Right cardiac atrium (tissue), 5 donors: ENCODE results near the gene CDK5. TPM values are rescaled to one million over a fixed set of nuclear protein-coding genes. Genes with fewer than 3 reads are reported as not detected.

ENCODE experiments used
- ATAC-seq, 2 donors: fragments of 200-7000 bp; cut with Tn5 transposase; one replicate each; pipeline versions ENCODE4 v1.8.0 to v1.9.1; 2020; ENCODE audit warnings: moderate library complexity in 2 of 2, mild to moderate bottlenecking in 1 of 2
- DNase-seq, 3 donors: peaks; one replicate each; pipeline ENCODE4 v3.0.0-alpha.2; 2020
- H3K27ac ChIP-seq: one replicate; pipeline ENCODE4 v1.5.1; 2013; ENCODE audit warnings: mild to moderate bottlenecking, low read length, control low read depth, moderate library complexity
- H3K27me3 ChIP-seq: one replicate; pipeline ENCODE4 v1.6.1; 2013; ENCODE audit not compliant: control insufficient read depth, insufficient read depth
- H3K4me1 ChIP-seq: one replicate; pipeline ENCODE4 v1.6.1; 2013; ENCODE audit warnings: low read length; ENCODE audit not compliant: control insufficient read depth, insufficient read depth
- H3K4me3 ChIP-seq: one replicate; pipeline ENCODE4 v1.5.1; 2013; ENCODE audit warnings: low read length, control low read depth
- H3K9me3 ChIP-seq: one replicate; pipeline ENCODE4 v1.6.1; 2013; ENCODE audit warnings: low read length; ENCODE audit not compliant: control insufficient read depth
- WGBS: extraction: QIAGEN DNeasy Blood & Tissue Kit; methylation state at CpG from one replicate; pipeline ENCODE4 v1.1.7; 2013; 5-methylcytosine and 5-hydroxymethylcytosine counted together
- intact Hi-C, 4 donors: fragments of 100-400 bp; cut with DNase I; formaldehyde crosslinking; loops; one replicate each; pipeline versions ENCODE4 v1.11.0 to v1.14.0; 2022 to 2023
- polyA plus RNA-seq: library from polyadenylated mRNA; stranded (reverse); fragments of 200-250 nt; gene quantifications from one replicate; pipeline ENCODE4 v1.2.3, GENCODE V29; 2013
- total RNA-seq, 4 donors: library from RNA; stranded (reverse); fragmentation: NEBNext Ultra II Directional; extraction: Animal tissue kit (Norgen Biotek cat#: 25700); gene quantifications; one replicate each; pipeline ENCODE4 v1.2.1, GENCODE V29; 2021
- donor health status: healthy with polysubstance abuse.
- donor health status: DM: no; HTN: yes; CAD: no.
- donor health status: DM: no; HTN: no; CAD: no.
- donor health status: DM: no; HTN: yes; CAD: no; lungs with severe emphysema.
- donor health status: DM: yes; HTN: yes; CAD: no.

CDK5 gene
- total and polyA plus RNA-seq, 5 donors, result 6.2 to 11.2 (median 6.8) TPM

DNA sequence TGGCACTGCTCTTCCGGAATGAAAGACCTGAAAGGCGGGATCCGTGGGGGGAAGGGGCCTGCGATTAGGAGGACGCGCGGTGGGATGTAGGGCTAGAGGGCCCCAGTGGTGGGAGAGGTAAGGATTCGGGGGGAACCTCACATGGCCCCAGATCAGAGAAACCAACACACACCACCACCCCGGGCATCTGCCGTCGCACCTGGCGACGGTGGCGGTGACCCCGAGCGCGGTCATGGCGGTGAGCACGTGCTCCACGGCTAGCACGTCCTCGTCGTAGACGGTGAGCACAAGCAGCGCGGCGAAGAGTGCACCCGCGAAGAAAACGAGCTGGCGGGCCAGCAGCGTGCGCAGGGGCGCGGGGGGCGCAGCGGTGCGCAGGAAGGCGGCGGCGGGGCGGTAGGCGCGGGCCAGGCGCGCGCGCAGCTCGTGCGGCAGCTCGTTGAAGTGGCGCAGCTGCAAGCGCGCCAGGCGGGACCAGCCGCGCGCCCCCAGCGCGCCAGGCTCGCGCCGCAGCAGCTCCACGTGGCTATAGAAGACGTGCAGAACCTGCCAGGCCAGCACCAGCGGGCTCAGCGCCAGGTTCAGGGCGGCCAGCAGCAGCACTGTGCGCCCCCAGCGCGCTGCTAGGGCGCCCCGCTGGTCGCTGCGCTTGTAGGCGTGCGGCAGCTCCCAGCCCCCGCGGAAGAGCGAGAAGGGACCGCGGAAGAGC lies 39.1 kb downstream of the CDK5 start:
- ATAC-seq (peak in 1 of 2 donors; percentile 0), DNase-seq (peak in 2 of 3 donors; percentile 68 to 75)
- H3K4me3 ChIP-seq, result peak overlapping the region; percentile 1
- H3K4me1 ChIP-seq, result peaks cover 8% of the 10 kb centered on the region
- no peak overlapping the region for H3K27ac ChIP-seq
- WGBS, result under 1% methylated on average over 82 of the region's 82 CpGs
- H3K9me3 ChIP-seq, result no peaks in the 10 kb centered on the region
- H3K27me3 ChIP-seq, result no peaks in the 10 kb centered on the region
- intact Hi-C loops, result loop anchor here in 1 of 4 donors (10.0 kb wide), 1 partner anchor 96 kb away; no protein-coding TSS in a partner anchor

DNA sequence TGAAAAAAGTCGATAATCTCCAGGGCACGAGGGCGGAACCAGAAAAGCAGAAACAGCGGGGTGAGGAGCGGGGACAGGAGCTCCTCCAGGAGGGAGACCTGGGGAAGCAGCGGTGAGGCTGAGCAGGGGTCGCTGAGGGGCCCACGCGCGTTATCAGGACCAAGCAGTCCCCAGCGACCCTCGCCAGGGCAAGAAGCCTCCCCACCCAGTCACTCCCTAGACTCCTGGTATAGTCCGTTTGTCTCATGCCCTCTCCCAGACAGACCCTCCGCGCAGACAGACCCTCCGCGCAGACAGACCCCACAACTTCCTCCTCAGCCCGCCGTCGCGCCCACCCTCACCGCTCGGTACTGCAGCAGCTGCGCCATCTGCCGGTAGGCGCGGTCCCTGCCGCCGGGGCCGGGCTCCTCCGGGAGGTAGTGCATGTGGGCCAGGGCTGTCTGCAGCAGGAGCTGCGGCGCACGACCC lies 39.7 kb downstream of the CDK5 start:
- H3K4me3 ChIP-seq, result no peak overlapping the region
- H3K4me1 ChIP-seq, result peaks cover 8% of the 10 kb centered on the region
- H3K9me3 ChIP-seq, result no peaks in the 10 kb centered on the region
- ATAC-seq (peak; percentile 52 to 58), DNase-seq (peak; percentile 69 to 91 (median 91))
- intact Hi-C loops, result loop anchor here in 1 of 4 donors (10.0 kb wide), 1 partner anchor 97 kb away; no protein-coding TSS in a partner anchor
- no peak overlapping the region for H3K27ac ChIP-seq
- 3% methylated on average over 34 of the region's 34 CpGs for WGBS
- H3K27me3 ChIP-seq, result no peaks in the 10 kb centered on the region

DNA sequence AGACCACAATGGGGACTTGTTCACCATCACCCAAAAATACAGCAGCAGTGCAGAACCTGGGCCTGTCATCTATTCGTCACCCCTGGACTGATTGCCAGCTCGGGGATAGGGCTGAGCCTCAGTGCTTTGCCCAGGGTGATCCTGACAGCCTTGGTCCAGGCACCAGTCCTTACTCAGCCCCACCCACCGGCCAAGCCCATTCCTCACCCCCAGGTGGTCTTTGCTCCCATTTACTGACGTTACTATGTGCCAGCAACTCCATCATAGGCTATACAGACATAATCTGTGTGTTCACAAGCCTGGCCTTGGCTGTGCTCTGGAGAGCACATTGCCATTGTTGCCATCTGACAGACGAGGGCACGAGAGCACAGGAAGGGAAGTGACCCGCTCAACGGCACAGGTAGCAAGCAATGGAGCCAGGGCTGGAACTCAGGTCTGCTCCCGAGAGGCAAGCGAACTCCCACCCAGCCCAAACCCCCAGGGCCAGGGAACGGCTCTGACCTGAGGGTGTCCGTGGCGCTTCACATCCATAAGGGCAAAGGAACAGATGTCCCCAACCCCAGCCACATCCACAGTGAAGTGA lies 40.2 kb downstream of the CDK5 start:
- H3K4me3 ChIP-seq, result no peak overlapping the region
- DNase-seq (peak in 1 of 3 donors; percentile 45), ATAC-seq (peak in 1 of 2 donors; percentile 9)
- no peaks in the 10 kb centered on the region for H3K9me3 ChIP-seq
- intact Hi-C loops, result loop anchor here in 1 of 4 donors (10.0 kb wide), 1 partner anchor 97 kb away; no protein-coding TSS in a partner anchor
- peaks cover 8% of the 10 kb centered on the region for H3K4me1 ChIP-seq
- WGBS, result 45% methylated on average over 13 of the region's 13 CpGs
- no peaks in the 10 kb centered on the region for H3K27me3 ChIP-seq
- no peak overlapping the region for H3K27ac ChIP-seq

DNA sequence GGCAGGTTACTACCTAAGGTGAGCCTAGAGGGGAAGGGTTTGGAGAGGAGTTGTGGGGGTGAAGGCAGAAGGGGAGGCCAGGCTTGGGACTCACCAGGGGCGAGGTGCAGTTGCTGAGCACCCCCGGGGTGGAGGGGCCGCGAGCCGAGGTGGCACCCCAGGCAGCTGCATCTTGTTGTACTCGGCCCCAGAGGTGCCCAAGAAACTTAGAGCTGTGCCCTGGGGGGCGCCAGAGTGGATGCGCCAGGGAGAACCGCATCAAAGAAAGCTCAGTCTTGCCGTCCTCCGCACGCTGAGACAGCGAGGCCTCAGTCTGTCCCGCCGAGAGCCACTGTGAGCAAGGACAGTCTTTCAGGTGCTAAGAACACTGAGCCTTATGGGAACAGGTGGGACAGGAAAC lies 40.8 kb downstream of the CDK5 start:
- intact Hi-C loops, result loop anchor here in 1 of 4 donors (10.0 kb wide), 1 partner anchor 98 kb away; no protein-coding TSS in a partner anchor
- Histone ChIP-seq H3K9me3 (no peaks in the 10 kb centered on the region), H3K27ac (no peak overlapping the region), H3K4me1 (peaks cover 8% of the 10 kb centered on the region), H3K4me3 (no peak overlapping the region), H3K27me3 (no peaks in the 10 kb centered on the region)
- ATAC-seq (peak in 1 of 2 donors; percentile 3), DNase-seq (peak in 1 of 3 donors; percentile 37)
- whole genome bisulfite sequencing, result 80% methylated on average over 15 of the region's 15 CpGs

DNA sequence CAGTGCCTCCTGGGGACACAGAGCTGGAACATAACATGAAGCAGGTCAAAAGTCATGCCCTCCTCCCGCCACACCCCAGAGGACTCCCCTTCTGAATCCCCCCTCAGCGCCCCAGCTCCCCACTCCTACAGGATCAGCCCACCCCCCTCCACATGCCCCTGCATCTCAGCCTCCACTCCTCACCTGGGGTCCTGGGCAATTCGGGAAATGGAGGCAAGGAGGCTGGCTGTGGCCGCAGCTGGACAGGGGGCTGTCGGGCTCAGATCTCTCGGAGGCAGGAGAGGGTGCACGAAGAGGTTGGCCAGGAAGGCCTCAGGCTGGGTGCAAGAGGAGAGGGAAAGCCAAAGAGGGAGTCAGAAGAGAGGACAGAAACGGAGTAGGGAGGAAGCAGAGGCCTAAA lies 41.2 kb downstream of the CDK5 start:
- intact Hi-C loops, result loop anchor here in 1 of 4 donors (10.0 kb wide), 1 partner anchor 98 kb away; no protein-coding TSS in a partner anchor
- WGBS, result 83% methylated on average over 8 of the region's 8 CpGs
- H3K4me1 ChIP-seq, result peaks cover 8% of the 10 kb centered on the region

DNA sequence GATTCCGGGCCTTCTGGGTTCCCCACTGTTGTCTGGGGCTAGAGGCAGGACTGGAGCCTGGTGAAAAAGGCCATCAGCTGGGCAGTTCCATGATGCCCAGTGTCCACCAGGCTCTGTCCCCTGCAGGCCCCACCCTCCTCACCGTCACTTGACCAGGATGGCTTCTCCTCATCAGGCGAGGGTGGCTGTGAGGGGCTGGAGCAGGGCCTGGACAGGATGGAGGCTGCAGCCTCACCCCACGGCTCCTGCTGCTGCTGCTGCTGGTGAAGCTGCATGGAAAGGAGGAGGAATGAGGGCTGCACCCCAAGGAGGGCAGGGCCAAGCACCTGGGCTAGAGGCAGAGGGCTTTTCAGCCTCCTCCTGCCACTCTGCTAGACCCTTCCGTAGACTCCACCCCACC lies 41.7 kb downstream of the CDK5 start:
- intact Hi-C loops, result loop anchor here in 1 of 4 donors (10.0 kb wide), 1 partner anchor 99 kb away; no protein-coding TSS in a partner anchor
- Histone ChIP-seq H3K27ac (no peak overlapping the region), H3K4me3 (no peak overlapping the region), H3K27me3 (no peaks in the 10 kb centered on the region), H3K9me3 (no peaks in the 10 kb centered on the region), H3K4me1 (peaks cover 8% of the 10 kb centered on the region)
- peak in 1 of 3 donors; percentile 48 for DNase-seq
- WGBS, result 74% methylated on average over 5 of the region's 5 CpGs
- ATAC-seq, result peak in 1 of 2 donors; percentile 11

More for the DNA sequence above, 41.2 kb downstream of the CDK5 start:
- Histone ChIP-seq H3K27me3 (no peaks in the 10 kb centered on the region), H3K9me3 (no peaks in the 10 kb centered on the region), H3K27ac (no peak overlapping the region), H3K4me3 (no peak overlapping the region)
- ATAC-seq, result peak in 1 of 2 donors; percentile 0
- DNase-seq, result peak in 1 of 3 donors; percentile 53

DNA sequence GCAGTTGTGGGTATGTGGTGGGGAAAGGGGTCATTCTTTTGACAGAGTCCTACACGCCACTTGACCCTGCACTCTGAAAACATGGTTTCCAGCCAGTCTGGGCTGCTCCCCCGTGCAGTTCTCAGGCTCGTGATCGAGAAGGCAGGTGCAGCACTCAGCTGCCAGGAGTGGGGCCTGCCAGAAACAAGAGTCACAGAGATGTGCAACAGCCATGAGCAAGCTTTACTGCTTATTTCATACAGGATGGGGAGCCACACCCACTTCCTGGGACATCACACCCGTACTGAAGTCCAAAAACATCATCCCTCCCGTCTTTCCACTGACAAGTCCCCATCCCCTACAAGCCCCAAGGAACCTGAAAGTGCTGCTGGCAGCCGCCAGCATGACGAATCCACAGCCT lies 42.7 kb downstream of the CDK5 start:
- Histone ChIP-seq H3K4me3 (no peak overlapping the region), H3K4me1 (peaks cover 8% of the 10 kb centered on the region), H3K9me3 (no peaks in the 10 kb centered on the region), H3K27ac (no peak overlapping the region), H3K27me3 (no peaks in the 10 kb centered on the region)
- ATAC-seq (no peak), DNase-seq (peak in 1 of 3 donors; percentile 37)
- intact Hi-C loops, result loop anchor here in 1 of 4 donors (10.0 kb wide), 1 partner anchor 100 kb away; no protein-coding TSS in a partner anchor
- 77% methylated on average over 8 of the region's 8 CpGs for WGBS

DNA sequence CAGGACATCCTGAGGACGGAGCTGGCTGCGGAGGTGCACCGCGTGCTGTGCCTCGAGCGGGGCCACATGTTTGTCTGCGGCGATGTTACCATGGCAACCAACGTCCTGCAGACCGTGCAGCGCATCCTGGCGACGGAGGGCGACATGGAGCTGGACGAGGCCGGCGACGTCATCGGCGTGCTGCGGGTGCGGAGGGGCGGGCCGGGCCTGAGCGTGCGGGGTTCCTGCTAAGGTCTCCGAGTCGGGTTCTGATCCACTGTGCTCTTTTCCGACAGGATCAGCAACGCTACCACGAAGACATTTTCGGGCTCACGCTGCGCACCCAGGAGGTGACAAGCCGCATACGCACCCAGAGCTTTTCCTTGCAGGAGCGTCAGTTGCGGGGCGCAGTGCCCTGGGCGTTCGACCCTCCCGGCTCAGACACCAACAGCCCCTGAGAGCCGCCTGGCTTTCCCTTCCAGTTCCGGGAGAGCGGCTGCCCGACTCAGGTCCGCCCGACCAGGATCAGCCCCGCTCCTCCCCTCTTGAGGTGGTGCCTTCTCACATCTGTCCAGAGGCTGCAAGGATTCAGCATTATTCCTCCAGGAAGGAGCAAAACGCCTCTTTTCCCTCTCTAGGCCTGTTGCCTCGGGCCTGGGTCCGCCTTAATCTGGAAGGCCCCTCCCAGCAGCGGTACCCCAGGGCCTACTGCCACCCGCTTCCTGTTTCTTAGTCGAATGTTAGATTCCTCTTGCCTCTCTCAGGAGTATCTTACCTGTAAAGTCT lies 43.8 kb downstream of the CDK5 start:
- Histone ChIP-seq H3K27me3 (no peaks in the 10 kb centered on the region), H3K9me3 (no peaks in the 10 kb centered on the region), H3K4me3 (no peak overlapping the region), H3K27ac (no peak overlapping the region), H3K4me1 (peaks cover 6% of the 10 kb centered on the region)
- DNase-seq (peak; percentile 77 to 91 (median 90)), ATAC-seq (peak; percentile 0 to 14)
- WGBS, result 30% methylated on average over 55 of the region's 55 CpGs
- intact Hi-C loops, result loop anchor here in 1 of 4 donors (10.0 kb wide), 1 partner anchor 101 kb away; no protein-coding TSS in a partner anchor

DNA sequence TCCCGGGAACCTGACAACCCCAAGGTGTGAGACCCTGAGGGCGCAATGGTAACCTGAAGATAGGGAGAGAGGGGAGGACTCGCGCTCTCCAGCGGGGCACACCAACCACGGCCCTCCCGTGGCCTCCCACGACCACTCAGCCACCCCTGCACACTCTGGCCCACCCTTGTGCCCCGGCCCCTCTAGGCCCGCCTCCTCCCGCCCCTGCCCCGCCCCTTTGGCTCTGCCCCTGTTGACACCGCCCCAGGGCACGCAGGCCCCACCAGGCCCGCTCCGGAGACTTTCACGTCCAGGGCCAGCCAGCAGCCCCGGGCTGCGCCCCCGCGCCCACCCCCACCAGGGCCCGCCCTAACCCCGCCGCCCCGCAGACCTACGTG lies 44.4 kb downstream of the CDK5 start:
- Histone ChIP-seq H3K27me3 (no peaks in the 10 kb centered on the region), H3K9me3 (no peaks in the 10 kb centered on the region), H3K4me3 (no peak overlapping the region), H3K4me1 (peaks cover 1% of the 10 kb centered on the region), H3K27ac (no peak overlapping the region)
- DNase-seq, result no peak
- WGBS, result 30% methylated on average over 26 of the region's 26 CpGs
- intact Hi-C loops, result loop anchor here in 1 of 4 donors (10.0 kb wide), 1 partner anchor 101 kb away; no protein-coding TSS in a partner anchor
- peak; percentile 2 to 8 for ATAC-seq

DNA sequence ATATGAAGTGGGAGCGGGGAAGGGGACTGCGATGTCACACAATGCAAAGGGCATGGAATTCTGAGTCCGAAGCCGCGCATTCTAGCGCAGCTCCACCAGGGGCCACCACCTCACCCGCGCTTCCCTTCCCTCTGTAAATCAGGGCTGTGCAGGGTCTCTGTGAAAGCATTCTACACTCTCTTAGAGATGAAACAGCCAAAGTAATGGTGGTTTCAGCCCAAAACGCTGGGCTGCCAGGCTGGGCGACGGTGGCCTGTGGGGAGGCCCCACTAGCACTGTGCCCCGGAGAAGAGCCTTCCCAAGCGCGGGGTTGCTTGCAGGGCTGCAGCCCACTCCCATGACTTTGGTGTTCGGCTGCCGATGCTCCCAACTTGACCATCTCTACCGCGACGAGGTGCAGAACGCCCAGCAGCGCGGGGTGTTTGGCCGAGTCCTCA lies 44.8 kb downstream of the CDK5 start:
- Histone ChIP-seq H3K4me1 (no peaks in the 10 kb centered on the region), H3K4me3 (no peak overlapping the region), H3K27me3 (no peaks in the 10 kb centered on the region), H3K9me3 (no peaks in the 10 kb centered on the region), H3K27ac (no peak overlapping the region)
- WGBS, result 37% methylated on average over 23 of the region's 23 CpGs
- intact Hi-C loops, result loop anchor here in 1 of 4 donors (10.0 kb wide), 1 partner anchor 102 kb away; no protein-coding TSS in a partner anchor
- DNase-seq (peak in 1 of 3 donors; percentile 64), ATAC-seq (peak in 1 of 2 donors; percentile 4)
